MCF 10A (cell line): ENCODE data around the gene HSP90B1. TPM values are rescaled to one million over a fixed set of nuclear protein-coding genes. Genes with fewer than 3 reads are reported as not detected.
A peak's percentile ranks its signal among the peaks of the same experiment; 100 is the strongest.

Source experiments
- Bru-seq: library from RNA; stranded (reverse); fragments of 400-500 nt; gene quantifications from one replicate; lab custom pipeline; 2021; lab: Mats Ljungman, UMichigan
- BruChase-seq, 2 experiments: library from RNA; stranded (reverse); fragments of 400-500 nt; gene quantifications; one replicate each; lab custom pipeline; 2021; lab: Mats Ljungman, UMichigan
- BruUV-seq: library from RNA; stranded (reverse); fragments of 400-500 nt; replicated peaks from 2 replicates; lab custom pipeline; 2021; lab: Mats Ljungman, UMichigan
- CTCF ChIA-PET: fragments of 300-600 bp; sonication (Branson Sonifier 250); formaldehyde crosslinking; extraction: SDS; loops from one replicate; lab custom pipeline; 2021; ENCODE audit warnings: antibody characterized with exemption, inconsistent platforms; lab: Yijun Ruan, JAX
- POLR2A ChIA-PET: fragments of 300-600, 350-650 bp; sonication (Branson Sonifier 250); formaldehyde crosslinking; extraction: SDS; loops from one replicate; lab custom pipeline; 2020; ENCODE audit warnings: antibody characterized with exemption, inconsistent platforms; lab: Yijun Ruan, JAX
- DNase-seq: peaks from one replicate; pipeline ENCODE4 v3.0.0-alpha.2; 2018; ENCODE audit not compliant: unreplicated experiment
- H3K27ac Mint-ChIP-seq: one replicate; pipeline ENCODE4 v1.8.0; 2022; ENCODE audit warnings: mild to moderate bottlenecking, low read depth, mixed read lengths; ENCODE audit not compliant: unreplicated experiment
- H3K27me3 Mint-ChIP-seq: one replicate; pipeline ENCODE4 v1.8.0; 2022; ENCODE audit warnings: mixed read lengths; ENCODE audit not compliant: insufficient read depth, unreplicated experiment
- H3K36me3 Mint-ChIP-seq: one replicate; pipeline ENCODE4 v1.8.0; 2022; ENCODE audit warnings: mild to moderate bottlenecking, moderate library complexity, mixed read lengths; ENCODE audit not compliant: insufficient read depth, unreplicated experiment
- H3K4me1 Mint-ChIP-seq: one replicate; pipeline ENCODE4 v1.8.0; 2022; ENCODE audit warnings: mixed read lengths; ENCODE audit not compliant: insufficient read depth, unreplicated experiment
- H3K4me3 Mint-ChIP-seq: one replicate; pipeline ENCODE4 v1.8.0; 2022; ENCODE audit warnings: mild to moderate bottlenecking, moderate library complexity, mixed read lengths; ENCODE audit not compliant: unreplicated experiment
- H3K9me3 Mint-ChIP-seq: one replicate; pipeline ENCODE4 v1.8.0; 2022; ENCODE audit warnings: mixed read lengths; ENCODE audit not compliant: unreplicated experiment
- CTCF ChIP-seq: fragments of 200-600 bp; IDR thresholded peaks from one replicate; pipeline ENCODE4 v1.8.0; 2022; ENCODE audit warnings: antibody characterized with exemption, mild to moderate bottlenecking; ENCODE audit not compliant: unreplicated experiment
- intact Hi-C: fragments of 100-400 bp; cut with micrococcal nuclease; formaldehyde crosslinking; loops from 2 replicates; pipeline ENCODE4 v1.14.1; 2022
- long read RNA-seq: library from polyadenylated mRNA; stranded (forward); transcript quantifications from one replicate; pipeline ENCODE4 v2.0.0, GENCODE V29; 2022
- total RNA-seq: library from RNA; stranded (reverse); gene quantifications from 2 replicates; pipeline ENCODE4 v1.2.3, GENCODE V29; 2022

HSP90B1 gene
- total RNA-seq, result 1,052 and 1,334 TPM in 2 replicates
- Bru-seq, nascent RNA, result percentile 99 among the genes with signal in this experiment
- BruChase-seq, experiment 1, labeled RNA remaining after a 6-hour chase, result percentile 100 among the genes with signal in this experiment
- BruChase-seq, experiment 2, labeled RNA remaining after a 2-hour chase, result percentile 100 among the genes with signal in this experiment
- long read RNA-seq, transcript HSP90B1-201 (18 exons, 2,858 nt), result major isoform, 1,307 of 1,595 reads
- long read RNA-seq, partial matches to known transcripts, result 123 of 1,595 reads
- long read RNA-seq, other reads (novel, unspliced or antisense), result 165 of 1,595 reads

GRCh38 chr12:103930034-103930786 is at the start of gene HSP90B1:
Gene HSP90B1 (plus strand): TSS chr12:103930410. CDS start chr12:103930516, 106 bp downstream.
- peaks cover 23% of the 10 kb centered on the region for H3K4me1 Mint-ChIP-seq
- ChIA-PET POLR2A (interaction anchor here (0.6 to 6.1 kb wide), 46 partner anchors 8 to 1177 kb away, joined by 3 to 97 read pairs (median 4); partner anchors contain the start of genes HCFC2, NFYB, NT5DC3 and TDG), CTCF (interaction anchor here (0.6 to 1.6 kb wide), 7 partner anchors 17 to 831 kb away, joined by 3 to 7 read pairs (median 3); partner anchors contain the start of genes NT5DC3 and TDG)
- peak within 1 kb of the TSS; percentile 75 for H3K4me3 Mint-ChIP-seq
- peak; percentile 100 for DNase-seq
- H3K27ac Mint-ChIP-seq, result peak within 1 kb of the TSS; percentile 58
- TF ChIP-seq CTCF, result no peak
- BruUV-seq, result TSS peak; percentile 44
- no peaks in the 10 kb centered on the region for H3K27me3 Mint-ChIP-seq
- intact Hi-C loops, result loop anchor here (1.0 kb wide), 2 partner anchors 27 to 133 kb away; a partner anchor contains a TSS
- no peaks in the 10 kb centered on the region for H3K9me3 Mint-ChIP-seq
- peaks cover 45% of the 10 kb centered on the region for H3K36me3 Mint-ChIP-seq

GRCh38 chr12:103881261-103881660 is 48.9 kb upstream of the HSP90B1 start:
- no peaks in the 10 kb centered on the region for H3K9me3 Mint-ChIP-seq
- no peaks in the 10 kb centered on the region for H3K27me3 Mint-ChIP-seq
- H3K27ac Mint-ChIP-seq, result no peak overlapping the region
- peaks cover 8% of the 10 kb centered on the region for H3K4me1 Mint-ChIP-seq
- ChIA-PET CTCF (interaction anchor here (1.7 to 2.2 kb wide), 2 partner anchors 10 to 228 kb away, joined by 8 to 22 read pairs; no protein-coding TSS in a partner anchor), POLR2A (interaction anchor here (0.7 kb wide), 1 partner anchor 21 kb away, joined by 3 read pairs; no protein-coding TSS in a partner anchor)
- no peak overlapping the region for H3K4me3 Mint-ChIP-seq
- TF ChIP-seq CTCF, result no peak
- H3K36me3 Mint-ChIP-seq, result no peaks in the 10 kb centered on the region
- no TSS peak for BruUV-seq
- intact Hi-C loops, result no loop called here
- DNase-seq, result no peak

GRCh38 chr12:103882861-103883596 is 47.2 kb upstream of the HSP90B1 start:
- Mint-ChIP-seq H3K4me1 (peaks cover 8% of the 10 kb centered on the region), H3K9me3 (no peaks in the 10 kb centered on the region), H3K4me3 (no peak overlapping the region), H3K27me3 (no peaks in the 10 kb centered on the region), H3K36me3 (no peaks in the 10 kb centered on the region), H3K27ac (no peak overlapping the region)
- POLR2A ChIA-PET, result no interaction called here
- TF ChIP-seq CTCF, result no peak
- DNase-seq, result peak; percentile 27
- no TSS peak for BruUV-seq
- intact Hi-C loops, result no loop called here
- CTCF ChIA-PET, result interaction anchor here (0.6 to 1.7 kb wide), 5 partner anchors 12 to 226 kb away, joined by 3 to 8 read pairs (median 4); no protein-coding TSS in a partner anchor
